GM10266 (cell line): ENCODE data around the gene PABPN1.

Experiments used
- DNase-seq: peaks from one replicate; pipeline ENCODE4 v3.0.0; 2012; ENCODE audit errors: extremely low spot score
- TF ChIP-seq, protein P1 (sequence below): IDR thresholded peaks from 2 replicates; pipeline ENCODE4 v1.5.1; 2012; ENCODE audit warnings: mild to moderate bottlenecking, low read depth; ENCODE audit not compliant: control insufficient read depth, insufficient read depth; ENCODE audit errors: missing control alignments

The PABPN1 gene

DNA sequence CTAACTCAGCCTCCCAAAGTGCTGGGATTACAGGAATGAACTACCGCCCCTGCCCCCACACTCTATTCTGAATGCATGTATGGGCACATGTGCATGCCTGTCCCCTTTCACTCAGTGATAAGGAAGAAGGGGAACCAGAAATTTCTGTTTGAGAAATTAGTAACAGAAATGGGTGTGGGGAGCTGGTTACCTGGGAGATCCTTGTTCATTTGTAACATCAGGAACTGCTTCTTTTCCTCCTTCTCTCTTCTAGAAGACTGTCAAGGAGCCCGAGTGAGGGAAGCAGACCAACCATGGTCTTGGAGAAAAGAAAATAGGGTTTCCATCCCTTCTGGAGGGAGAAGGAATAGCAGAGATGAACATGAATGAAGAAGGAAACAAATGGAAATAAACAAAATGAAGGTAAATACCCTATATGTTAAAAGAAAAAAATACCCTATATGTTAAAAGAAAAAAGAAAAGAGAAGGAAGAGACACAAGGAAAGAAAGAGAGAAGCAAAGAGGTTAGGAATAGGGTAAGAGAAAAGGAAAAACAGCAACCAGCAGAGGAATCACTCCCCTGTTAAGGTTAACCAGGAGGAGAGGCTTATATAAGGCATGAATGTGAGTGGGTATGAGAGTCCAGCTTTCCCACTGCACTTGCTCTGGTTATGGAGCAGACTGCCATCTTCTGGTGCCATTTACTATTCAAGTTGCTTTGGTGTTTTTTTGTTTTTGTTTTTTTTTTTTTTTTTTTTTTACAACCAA lies 21.9 kb upstream of the PABPN1 start:
- no peak for DNase-seq
- TF ChIP-seq, protein P1, sequence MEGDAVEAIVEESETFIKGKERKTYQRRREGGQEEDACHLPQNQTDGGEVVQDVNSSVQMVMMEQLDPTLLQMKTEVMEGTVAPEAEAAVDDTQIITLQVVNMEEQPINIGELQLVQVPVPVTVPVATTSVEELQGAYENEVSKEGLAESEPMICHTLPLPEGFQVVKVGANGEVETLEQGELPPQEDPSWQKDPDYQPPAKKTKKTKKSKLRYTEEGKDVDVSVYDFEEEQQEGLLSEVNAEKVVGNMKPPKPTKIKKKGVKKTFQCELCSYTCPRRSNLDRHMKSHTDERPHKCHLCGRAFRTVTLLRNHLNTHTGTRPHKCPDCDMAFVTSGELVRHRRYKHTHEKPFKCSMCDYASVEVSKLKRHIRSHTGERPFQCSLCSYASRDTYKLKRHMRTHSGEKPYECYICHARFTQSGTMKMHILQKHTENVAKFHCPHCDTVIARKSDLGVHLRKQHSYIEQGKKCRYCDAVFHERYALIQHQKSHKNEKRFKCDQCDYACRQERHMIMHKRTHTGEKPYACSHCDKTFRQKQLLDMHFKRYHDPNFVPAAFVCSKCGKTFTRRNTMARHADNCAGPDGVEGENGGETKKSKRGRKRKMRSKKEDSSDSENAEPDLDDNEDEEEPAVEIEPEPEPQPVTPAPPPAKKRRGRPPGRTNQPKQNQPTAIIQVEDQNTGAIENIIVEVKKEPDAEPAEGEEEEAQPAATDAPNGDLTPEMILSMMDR: peak; percentile 30

DNA sequence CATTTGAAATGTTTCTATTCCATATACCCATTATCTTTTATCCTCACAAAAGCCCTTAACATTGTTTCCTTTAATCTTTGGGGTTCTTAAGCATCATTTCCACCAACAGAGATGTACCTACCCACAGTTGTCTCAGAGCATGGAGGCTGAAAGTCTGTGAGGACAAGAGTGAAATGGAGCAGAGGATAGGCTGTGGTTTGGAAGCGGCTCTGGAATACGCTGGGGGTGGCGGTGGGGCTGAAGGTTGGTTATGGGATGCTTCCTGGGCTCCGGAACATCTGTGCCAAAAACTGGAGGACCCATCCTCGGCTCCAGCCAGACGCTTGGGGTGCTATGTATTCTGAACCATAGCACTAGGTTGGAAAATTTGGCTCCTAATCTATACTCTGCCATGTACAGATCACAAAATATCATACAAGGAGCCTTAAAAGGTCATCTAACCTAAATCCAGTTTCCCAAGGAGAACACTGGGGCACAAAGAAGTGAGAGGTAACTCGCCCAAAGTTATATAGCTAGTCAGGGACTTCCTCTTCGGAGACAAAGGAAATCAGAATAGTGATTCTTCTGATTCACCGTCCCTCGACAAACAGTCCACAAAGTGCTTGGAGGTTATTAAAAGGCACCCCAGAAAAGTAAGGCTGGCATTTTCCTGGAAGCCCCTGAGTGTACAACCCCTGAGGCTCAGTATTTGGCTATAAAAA lies 21.1 kb upstream of the PABPN1 start:
- DNase-seq: no peak
- TF ChIP-seq, protein P1: no peak

DNA sequence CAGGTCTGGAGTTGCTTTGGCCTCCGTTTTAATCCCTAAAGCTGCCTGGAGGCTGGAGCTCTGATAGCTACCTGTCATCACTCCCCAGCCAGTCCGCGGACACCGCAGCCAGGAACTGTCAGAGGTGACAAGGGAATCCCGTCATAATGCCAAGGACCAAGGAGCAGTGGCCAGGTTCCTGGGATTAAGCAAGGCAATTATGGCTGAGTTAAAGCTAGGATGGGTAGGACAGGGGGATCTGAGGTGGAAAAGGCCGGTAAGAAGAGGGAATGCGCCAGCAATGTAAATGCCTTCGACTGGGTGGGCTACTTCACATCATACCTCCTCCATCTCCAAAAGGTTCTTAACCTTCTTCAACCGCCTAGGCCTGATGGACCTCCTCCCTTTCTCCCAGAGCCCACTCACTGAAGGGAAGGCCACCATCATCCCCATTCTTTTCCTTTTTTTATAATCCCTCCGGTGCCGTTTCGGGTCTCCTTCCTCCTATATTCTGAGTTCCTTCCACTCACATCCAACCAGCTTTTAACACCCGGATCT lies 20.5 kb upstream of the PABPN1 start:
- TF ChIP-seq, protein P1: no peak
- no peak for DNase-seq

DNA sequence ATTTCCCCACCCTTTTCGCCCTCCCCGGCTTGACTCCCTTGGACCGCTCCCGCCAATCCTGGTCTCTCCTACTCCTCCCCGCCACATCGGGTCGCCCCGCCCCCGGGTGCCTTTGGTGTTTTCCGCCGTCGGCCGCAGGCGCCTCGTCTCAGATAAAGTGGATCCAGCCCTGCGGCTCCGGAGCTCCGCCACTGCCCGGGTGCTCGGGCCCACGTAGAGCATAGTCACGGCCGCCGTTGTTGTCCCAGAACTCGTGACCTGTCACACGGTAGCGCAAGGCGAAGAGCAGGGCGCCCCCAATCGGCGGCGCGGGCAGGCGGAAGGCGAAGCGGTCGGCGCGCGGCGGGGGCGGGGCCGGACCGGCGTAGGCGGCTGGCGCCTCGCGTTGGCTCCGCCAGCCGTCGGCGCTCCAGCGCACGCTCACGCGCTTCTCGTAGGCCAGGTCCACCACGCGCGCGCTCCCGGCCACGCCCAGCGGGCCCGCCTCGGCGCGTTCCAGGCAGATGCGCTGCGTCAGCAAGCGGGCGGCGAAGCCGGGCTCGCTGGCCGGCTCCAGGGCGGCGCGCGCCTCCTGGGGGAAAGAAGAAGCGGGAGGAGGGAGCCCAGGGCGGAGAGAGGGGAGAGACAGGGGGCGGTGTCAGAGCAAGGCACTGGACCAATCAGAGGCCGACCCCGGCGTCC lies 19.8 kb upstream of the PABPN1 start:
- peak; percentile 99 for DNase-seq
- TF ChIP-seq, protein P1: peak; percentile 99

DNA sequence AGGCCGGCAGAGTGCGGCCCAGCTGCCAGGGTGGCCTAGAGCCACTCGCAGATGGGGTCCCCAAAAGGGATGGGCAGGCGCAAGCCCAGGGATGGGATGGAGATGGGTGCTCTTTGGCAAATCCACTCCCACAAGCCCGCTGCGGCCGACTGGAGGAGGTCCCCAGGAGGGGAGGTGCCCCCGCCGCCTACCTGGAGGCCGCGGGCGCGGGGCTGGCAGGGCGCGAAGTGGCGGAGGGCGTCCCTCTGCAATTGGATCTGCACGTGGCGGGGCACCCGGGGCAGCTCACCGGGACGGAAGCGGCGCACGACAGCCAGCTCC lies 19.3 kb upstream of the PABPN1 start:
- TF ChIP-seq, protein P1: no peak
- DNase-seq: no peak

DNA sequence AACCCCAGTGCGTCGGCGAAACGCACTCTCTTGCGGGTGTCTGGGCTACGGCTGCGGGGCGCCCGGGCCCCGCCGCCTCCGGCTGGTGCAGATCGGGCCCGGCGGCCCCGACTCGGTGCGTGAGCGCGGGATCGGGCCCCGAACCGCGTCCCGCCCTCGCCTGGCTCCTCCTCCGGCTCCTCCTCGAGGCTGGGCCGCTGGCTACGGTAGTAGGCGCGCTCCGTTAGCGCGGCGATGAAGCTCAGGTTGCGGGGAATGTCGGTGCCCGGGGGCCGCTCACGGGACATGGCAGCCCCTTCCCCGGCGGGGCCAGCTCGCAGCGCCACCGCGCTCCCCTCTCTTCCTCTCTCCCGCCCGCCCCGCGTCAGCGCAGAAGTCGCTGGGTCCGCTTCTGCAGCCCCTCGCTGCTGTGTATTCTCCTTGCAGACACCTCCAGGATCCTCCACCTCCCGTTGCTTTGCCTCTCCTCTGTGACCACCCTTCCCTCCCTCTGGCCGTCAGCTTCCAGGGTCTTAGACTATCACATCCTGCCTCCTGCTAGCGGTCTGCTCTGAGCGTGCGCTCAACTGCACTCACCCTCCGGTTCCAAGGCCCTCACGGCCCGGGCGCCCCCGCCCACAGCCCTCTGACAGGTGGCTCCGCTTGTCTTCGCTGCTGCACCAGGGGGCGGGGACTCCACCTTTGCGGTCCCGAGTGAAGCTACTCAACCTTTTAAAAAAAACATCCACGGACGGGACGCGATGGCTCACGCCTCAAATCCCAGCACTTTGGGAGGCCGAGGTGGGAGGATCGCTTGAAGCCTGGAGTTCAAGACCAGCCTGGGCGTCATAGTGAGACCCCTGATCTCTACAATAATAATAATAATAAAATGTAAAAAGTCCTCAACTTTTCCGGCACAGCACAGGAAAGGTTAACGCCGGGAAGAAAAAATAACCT lies 18.7 kb upstream of the PABPN1 start, which contains the start of gene PPP1R3E:
Gene PPP1R3E (minus strand): TSS at position 570 of the 936 bp plus-strand sequence. CDS start 283 bp downstream, at position 287.
- TF ChIP-seq, protein P1: no peak
- peak; percentile 80 for DNase-seq
